Ramos (cell line): ENCODE results near the gene OSBPL5.
"Not testable (repeated sequence)": the region's sequence is repeated elsewhere in the genome, so short reads cannot be mapped to it uniquely, and the experiment has no call there.

Source experiments
- in situ Hi-C: fragments of 300-500 bp; cut with MboI; formaldehyde crosslinking; loops from one replicate; pipeline ENCODE4 v1.14.3; 2022; ENCODE audit warnings: low sequenced_read_pairs; ENCODE audit not compliant: unreplicated experiment

Gene OSBPL5

DNA sequence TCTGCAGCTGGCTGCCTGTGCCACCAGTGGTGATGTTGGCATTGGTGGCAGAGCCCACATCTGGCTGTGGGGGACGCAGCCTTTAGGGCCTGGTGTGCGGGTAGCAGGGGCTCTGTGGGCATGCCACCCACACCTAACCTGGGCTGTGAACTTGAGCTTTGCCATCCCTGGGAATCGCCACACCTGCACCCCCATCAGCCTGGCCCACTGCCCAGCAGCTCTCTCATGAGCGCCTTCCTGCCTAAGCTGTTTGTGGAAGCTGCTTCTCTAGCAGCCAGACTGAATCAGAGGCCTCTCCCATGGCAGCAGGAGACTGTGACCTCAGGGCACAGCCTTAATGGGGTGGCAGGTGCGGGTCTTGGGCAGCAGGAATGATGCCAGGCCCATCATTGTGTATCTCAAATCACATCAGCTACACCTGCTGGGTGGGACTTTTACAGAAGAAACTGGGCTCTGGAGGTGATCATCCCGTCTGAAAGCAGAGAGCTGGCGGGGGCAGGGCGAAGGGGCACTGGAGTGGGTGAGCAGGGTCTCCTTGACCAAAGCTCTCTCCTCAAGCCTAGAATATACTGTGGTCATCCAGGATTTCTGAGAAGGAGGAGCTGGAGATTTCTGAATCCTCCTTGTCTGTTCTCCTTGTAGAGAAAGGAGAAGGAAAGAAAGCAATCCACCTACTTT, 90.1 kb downstream of the OSBPL5 start:
- in situ Hi-C loops, result loop anchor here (25.0 kb wide), 1 partner anchor 538 kb away; no protein-coding TSS in a partner anchor

DNA sequence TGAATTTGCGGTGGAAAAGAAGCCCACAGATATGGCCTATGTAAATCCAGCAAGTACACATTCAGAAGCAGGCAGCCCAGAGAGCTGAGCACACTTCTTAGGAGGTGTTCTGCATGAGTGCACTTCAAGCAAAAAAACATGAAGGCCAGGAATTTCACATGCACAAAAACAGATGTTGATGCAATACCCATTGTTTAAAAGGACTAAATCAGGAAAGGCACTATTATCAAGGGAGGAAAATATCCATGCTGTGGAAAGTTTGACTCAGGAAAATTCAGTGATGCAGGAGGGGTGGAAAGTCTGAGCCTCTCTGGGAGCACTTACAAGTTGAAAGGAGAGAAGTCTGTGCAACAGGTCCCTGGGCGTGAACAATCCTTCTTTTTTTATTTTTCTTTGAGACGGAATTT, 92.1 kb downstream of the OSBPL5 start:
- in situ Hi-C loops, result no loop called here

DNA sequence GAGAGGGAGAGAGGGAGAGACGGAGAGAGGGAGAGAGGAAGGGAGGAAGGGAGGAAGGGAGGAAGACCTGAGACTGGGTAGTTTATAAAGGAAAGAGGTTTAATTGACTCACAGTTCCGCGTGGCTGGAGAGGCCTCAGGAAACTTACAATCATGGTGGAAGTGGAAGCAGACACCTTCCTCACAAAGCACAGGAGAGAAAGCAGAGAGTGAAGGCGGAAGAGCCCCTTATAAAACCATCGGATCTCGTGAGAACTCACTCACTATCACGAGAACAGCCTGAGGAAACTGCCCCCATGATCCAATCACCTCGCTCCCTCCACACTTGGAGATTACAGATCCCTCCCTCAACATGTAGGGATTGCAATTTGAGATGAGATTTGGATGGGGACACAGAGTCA, 95.7 kb downstream of the OSBPL5 start:
- in situ Hi-C loops, result no loop called here

DNA sequence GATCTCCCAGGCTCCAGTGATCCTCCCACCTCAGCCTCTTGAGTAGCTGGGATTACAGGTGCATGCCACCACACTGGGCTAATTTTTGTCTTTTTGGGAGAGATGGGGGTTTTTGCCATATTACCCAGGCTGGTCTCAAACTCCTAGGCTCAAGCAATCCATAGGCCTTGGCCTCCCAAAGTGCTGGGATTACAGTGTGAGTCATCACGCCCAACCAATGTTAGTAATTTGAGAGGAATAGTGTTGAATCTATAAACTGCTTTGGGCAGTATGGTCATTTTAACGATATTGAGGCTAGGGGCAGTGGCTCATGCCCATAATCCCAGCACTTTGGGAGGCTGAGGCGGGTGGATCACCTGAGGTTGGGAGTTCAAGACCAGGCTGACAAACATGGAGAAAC, 98.8 kb downstream of the OSBPL5 start:
- in situ Hi-C loops, result not testable (repeated sequence)

DNA sequence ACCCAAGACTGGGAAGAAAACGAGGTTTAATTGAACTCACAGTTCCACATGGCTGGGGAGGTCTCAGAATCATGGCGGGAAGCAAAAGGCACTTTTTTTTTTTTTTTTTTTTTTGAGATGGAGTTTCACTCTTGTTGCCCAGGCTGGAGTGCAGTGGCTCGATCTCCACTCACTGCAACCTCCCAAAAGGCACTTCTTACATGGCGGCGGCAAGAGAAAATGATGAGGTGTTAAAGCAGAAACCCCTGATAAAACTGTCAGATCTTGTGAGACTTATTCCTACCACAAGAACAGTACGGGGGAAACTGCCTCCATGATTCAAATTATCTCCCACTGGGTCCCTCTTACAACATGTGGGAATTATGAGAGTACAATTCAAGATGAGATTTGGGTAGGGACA, 100.4 kb downstream of the OSBPL5 start:
- in situ Hi-C loops, result not testable (repeated sequence)

DNA sequence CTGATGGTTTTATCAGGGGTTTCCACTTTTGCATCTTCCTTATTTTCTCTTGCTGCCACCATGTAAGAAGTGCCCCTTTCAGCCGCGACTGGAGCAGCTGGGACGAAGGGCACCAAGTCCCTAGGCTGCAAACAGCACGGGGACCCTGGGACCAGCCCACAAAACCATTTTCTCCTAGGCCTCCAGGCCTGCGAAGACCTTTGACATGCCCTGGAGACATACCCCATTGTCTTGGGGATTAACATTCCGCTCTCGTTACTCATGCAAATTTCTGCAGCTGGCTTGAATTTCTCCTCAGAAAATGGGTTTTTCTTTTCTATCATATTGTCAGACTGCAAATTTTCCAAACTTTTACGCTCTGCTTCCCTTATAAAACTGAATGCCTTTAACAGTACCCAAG, 101.2 kb downstream of the OSBPL5 start:
- in situ Hi-C loops, result not testable (repeated sequence)

DNA sequence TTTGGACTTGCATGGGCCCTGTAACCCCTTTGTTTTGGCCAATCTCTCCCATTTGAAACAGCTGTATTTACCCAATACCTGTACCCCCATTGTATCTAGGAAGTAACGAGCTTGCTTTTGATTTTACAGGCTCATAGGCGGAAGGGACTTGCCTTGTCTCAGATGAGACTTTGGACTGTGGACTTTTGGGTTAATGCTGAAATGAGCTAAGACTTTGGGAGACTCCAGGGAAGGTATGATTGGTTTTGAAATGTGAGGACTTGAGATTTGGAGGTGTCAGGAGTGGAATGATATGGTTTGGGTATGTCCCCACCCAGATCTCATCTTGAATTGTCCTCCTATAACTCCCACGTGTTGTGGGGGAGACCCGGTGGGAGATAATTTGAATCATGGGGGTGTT, 101.7 kb downstream of the OSBPL5 start:
- in situ Hi-C loops, result not testable (repeated sequence)

DNA sequence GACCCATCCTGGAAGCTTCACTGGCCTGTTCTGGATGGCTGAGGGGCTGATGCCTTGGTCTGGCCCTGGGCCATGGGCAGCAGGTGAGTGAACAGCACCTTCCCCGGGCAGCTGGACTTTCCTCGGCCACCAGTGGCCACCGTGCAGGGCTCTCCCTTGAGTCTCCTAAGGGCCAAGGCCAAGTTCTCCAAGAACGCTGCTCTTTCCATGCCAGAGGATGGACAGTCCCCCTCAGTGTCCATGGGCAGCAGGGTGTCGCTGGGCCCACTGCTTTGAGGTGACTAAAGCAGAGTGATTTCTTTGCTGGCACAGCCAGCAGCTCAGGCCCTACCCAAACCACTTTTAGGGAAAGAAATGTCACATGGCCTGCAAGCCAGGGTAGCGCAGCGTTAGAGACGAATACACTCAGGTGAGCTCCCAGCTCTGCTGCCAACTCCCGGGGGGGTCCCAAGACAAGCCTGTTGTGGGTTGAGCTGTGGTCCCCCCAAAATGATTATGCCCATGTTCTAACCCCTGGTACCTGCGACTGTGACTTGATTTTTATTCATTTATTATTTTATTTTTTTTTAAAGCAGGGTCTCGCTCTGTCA, 104.6 kb downstream of the OSBPL5 start:
- in situ Hi-C loops, result no loop called here

DNA sequence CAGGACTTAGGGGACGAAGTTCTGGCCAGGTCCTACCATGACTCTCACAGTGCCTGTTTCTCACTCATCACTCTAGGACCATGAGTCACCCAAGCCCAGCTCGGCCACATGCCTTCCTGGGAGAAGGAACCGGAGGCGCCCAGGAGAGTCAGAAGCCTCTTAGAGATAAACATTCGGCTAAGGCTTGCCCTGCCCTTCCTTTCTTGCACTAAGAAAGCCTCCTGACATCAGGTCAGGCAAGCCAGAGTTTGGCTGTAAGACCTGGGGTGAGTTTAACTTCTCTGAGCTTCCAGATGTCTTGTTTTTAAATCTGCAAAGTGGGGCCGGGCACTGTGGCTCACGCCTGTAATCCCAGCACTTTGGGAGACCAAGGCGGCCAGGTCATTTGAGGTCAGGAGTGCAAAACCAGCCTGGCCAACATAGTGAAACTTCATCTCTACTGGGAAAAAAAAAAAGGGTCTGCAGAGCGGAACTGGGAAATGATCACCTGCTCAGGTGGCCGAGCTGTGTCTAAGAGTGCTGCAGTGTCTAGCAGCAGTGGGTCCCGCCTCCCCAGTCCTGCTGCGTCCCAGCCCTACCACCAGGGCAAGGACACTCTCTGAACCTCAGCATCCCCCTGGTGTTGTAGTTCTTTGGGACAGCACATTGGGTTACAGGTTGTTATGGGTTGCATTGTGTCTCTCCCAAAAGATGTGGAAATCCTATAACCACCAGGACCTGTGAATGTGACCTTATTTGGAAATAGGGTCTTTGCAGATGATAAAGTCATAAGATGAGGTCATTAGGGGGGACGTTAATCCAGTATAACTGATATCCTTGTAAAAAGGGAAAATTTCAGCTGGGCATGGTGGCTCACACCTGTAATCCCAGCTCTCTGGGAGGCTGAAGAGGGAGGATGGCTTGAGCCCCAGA, 106.1 kb downstream of the OSBPL5 start:
- in situ Hi-C loops, result no loop called here

DNA sequence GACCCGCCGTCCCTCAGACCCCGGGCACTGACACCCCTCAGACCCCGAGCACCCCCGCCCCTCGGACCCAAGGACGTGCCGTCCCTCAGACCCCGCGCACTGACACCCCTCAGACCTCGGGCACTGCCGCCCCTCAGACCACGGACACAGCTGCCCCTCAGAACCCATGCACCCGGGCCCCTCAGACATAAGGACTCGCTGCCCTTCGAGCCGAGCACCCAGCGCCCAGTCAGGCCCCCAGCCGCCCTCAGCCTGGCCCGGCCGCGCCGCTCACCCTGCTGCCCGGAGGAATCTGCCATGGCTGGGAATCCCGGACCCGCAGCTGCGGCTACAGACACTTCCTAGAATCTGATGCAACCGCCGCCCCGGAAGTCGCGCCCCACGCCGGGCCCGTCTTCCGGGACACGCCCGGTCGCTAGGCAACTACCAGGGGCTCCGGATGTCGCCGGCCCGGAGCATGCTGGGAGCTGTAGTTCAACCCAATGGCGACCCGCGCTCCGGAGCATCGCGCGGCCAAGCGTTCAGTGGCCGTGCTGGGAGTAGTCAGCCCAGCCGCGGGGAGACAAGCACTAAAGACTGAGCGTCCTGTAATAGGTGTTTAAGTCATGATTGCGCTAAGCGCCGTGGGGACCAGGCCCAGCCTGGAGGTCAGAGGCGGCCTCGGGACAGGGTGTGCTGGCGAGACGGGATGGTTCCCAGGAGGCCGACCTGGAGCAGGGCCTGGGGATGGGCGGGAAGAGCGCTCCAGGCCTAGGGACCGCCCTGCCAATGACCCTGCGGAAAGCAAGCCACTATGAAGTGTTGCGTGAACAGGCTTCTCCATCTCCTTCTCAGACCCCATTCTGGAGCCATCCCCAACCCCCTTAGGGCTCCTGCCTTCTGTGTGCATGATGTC, 107.8 kb downstream of the OSBPL5 start, which contains the start of gene CARS1:
CARS1 (minus strand) TSS at position 355 of the 895 bp plus-strand sequence; CDS start at position 299, 56 bp downstream.
- in situ Hi-C loops, result no loop called here

DNA sequence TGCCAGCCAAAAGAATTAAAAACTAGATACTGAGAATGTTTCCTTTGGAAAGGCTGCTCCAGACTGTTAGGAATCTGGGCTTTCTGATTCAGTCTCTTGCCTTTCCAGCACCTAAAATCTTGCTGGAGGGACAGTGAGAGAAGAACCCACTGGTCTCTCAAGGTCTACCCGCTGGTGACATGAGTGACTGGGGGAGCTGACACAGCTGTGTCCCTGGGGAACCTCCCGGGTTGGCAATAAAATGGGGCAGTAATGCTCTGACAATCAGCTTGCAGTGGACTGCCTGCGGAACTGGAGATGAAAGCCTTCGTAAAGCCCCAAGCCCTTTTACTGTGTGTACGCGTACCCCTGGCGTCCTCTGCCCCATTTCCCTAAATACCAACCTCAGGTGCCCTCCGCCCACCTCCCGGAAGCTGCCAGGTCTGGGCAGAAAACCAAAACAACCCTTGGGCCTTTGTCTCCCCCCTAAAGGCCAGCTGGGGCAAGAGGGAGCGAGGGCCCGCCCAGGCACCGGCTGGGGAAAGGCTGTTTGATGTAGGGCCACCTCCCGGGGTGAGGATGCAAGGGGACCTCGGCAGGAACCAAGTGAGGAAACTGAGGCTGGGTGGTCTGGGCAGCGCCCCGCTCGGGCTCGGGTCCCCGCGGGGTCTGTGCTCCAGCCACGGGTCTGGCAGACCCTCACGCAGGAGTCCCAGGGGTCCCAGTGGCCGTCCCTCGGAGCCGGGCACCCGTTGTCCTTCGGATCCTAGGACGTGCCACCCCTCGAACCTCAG, 108.6 kb downstream of the OSBPL5 start:
- in situ Hi-C loops, result no loop called here

DNA sequence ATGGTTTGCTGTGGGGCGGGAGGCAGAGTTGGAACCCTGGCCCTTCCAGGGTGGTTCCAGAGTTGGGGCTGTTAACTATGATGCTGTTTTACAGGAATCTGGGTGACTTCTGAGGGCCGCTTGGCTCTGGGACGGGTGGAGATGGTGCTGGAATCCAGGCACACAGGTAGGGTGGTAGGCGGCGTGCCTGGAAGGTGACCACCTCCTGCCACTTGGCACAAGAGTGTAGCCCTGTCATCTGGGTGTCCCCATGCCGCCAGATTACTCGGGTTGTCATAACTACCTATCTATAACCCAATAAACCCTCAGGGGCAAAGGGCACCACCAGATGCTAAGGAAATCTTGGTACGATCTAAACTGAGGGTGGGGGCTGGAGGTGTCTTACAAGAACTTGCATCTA, 109.2 kb downstream of the OSBPL5 start:
- in situ Hi-C loops, result no loop called here

DNA sequence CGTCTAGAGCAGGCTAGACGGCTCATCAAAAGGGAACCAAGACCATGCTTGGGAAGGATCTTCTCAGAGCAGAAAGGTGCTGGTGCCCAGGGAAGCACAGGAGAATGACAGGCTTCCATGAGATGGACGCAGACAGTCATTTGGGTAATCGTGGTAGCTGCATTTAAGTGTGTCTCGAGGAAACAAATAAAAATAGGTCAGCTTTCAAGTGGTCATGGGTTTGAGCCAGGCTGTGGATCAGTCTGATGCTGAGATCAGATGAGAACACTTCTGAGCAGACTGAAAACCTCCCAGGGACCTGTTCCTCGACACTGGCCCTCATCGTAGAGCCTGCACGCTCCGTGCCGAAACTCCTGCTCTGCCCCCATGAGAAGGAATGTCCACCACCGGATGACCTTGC, 112.5 kb downstream of the OSBPL5 start:
- in situ Hi-C loops, result no loop called here

DNA sequence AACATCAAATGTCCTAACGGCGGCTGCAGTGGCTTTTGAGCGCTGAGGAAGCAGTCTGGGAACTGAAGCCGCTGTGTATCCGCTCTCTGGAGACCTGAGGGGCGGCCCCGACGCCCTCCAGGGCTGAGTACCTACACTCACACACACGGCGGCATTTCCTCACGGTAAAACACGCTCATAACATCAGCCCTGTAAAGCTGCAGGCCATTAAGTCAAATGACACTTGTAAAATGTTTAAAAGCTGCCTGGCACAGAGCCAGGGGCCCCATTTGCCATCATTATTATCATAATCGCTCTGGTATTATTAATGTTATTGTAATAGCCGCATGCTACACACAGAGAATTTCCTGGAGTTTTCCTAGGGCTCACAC, 113.0 kb downstream of the OSBPL5 start:
- in situ Hi-C loops, result no loop called here

DNA sequence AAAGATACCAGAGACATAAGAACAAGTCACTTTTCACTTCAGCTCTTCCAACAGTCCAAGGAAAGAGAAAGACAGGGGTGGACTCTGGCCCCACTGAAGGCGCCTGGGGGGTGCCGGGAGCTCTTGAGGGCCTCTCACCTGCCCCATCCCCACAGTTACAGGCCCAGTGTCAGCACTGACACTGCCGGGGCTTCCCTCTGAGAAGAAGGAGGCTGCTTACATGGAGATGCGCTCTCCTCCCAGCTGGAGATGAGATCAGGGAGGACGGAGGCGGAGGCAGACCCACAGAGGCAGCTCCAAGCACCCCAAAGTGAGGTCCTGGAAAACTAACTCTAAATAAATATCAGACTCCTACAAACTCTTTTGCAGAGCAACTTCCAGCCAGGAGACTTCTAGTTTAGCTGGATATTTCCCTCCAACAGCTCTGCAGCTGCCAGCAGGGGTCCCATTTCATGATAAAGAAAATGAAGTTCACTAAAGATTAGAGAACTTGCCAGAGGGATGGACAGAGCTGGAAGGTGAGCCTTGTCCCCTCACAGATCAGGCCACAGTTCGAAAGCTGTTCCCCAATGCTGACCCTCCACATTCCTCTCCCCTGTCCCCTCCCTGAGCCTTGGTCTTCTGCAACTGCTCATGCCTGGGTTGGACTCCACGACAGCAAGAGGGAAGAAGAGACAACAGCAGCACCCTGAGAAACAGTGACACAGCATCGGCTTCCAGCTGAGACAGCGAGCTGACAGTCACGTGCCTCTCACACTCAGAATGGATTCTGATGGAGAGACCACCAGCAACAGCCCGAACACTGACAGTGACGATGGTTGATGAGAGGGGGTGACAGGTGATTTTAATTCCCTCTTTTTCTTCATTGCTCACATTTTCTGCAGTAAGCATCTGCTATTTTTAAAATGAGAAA, 113.7 kb downstream of the OSBPL5 start:
- in situ Hi-C loops, result no loop called here

DNA sequence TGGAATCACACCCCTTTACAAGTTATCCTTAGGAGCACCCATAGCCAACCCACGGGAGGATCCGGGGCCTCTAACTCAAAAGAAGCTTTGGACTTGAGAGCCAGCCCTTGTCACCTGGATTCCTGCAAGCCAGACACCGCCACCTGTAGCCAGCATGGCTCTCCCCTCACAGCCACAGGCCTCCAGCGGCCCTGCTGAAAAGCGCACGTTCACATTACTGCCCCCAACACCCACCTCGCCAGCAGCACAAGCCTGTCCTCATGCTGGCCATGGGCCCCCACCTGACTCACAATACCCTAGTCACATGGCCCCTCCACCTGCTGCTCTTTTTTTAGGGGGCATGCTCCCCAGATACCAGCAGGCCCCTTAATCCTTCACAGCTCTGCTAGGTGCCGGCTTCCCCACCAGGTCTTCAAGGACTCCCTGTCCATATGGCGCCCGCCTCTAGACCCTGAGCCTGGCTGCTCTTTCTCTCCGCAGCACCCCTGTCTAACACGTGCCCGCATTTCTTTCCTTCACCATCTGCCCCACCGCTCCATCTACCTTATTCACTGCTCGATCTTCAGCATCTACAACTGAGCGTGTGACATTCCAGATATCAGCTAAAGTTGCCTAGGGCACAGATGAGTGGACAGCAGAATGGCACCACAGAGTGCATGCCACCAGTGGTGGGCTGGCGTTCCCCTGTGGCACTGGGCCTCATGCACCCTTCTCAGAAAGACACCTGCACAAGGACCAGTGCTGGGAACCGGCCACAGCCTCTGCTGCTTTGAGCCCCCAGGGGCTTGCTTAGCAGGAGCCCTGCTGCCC, 114.5 kb downstream of the OSBPL5 start:
- in situ Hi-C loops, result no loop called here

DNA sequence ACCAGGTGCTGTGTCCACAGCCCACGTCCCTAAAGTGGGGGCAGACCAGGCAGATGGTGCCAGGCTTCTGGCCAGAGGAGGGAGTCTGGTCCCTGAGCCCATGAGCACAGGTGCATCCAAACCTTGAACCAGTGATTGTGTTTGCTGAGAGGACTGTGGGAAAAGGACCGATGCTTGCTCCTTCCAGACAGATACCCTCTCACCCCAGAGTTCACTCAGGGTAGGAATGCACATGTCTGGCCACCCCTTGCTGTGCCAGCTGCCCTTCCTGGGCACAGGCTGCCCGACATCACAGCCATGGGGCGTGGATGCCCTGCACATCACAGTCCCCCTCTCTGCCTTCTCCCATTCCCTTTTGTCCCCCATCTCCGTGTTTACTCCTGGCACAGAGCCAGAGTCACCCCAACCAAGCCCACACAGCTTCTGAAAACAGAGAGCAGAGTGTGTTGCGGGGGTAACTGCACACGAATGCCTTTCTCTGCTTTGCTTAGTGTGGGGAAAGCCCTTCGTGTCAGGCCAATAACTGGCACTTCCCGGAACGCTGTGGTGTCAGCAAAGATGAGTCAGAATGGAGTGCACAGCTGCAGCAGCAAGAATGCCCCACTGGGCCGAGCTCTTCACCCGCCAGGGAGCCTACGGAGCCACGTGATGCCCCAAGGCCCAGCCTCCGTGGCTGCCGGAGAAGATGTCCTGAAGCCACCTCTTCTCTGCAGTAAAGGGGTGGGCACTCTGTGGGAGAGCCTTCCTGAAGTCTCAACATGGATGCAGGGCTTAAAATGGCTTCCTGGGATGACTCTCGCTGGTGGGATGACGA, 115.5 kb downstream of the OSBPL5 start:
- in situ Hi-C loops, result no loop called here
